ENCODE results near the gene ST3GAL5. TPM values are rescaled to one million over a fixed set of nuclear protein-coding genes. Genes with fewer than 3 reads are reported as not detected.

ST3GAL5 gene
- total and polyA plus RNA-seq, 2 of the 8 experiments (the other 6 are each of a cell fraction or from before 2014, with no cell fraction given), result 1.9 to 4.5 TPM

DNA sequence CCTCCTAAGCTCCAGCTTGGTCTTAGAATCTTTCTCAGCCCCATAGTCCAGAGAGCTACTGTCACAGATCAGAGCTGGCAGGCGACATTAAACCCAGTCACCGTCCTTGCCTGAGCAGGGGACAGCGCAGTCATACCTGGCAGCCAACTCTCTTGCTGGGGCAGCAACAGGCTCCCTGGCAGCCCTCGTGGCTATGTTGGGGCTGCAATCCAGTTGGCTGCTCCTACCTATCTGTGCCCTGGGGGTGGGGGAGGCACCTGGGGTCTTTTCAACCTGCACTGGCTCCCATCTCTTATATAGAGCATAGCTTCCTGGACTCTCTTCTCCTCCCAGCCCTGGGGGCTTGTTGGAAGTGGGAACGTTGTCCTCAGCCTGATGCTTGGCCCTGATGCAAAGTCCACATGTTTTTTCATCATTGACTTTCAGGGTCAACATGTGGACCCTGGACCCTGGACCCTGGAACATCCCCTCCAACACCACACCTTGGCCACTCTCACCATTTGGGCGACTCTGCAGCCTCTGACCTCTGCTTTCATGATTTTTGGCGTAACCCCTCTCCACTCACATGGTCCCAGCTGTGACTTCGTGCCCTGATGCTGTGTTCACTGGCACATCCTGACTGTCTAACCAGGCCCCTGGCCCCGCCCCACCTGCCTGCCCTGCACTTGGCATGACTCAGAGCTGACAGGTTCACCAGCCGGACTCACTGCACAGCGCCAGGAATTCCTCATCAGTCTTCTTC, 89.4 kb downstream of the ST3GAL5 start (continued):
- TF ChIP-seq TCF12 (IDR thresholded peaks at IDR 0.05; ENCODE audit: low read depth, low read length), result no peak

Measured in H1 (cell line).